Adrenal gland (tissue), 5 donors: ENCODE results near the gene EPHA4.

Source experiments
- CTCF ChIP-seq, 6 experiments: fragments of 450-650 bp in 4 of 6; fragments of 200-600 bp in 2 of 6; sonication (generic) in 1 of 6; IDR thresholded peaks; 1 replicate in 5 of 6; 2 replicates in 1 of 6; pipeline versions ENCODE4 v1.5.1 to v1.8.0; 2016 to 2021; ENCODE audit warnings: antibody characterized with exemption in 6 of 6, mild to moderate bottlenecking in 2 of 6, moderate library complexity in 1 of 6
- POLR2A ChIP-seq, 2 donors: fragments of 450-650 bp; IDR thresholded peaks; one replicate each; pipeline ENCODE4 v1.6.1; 2017; ENCODE audit warnings: antibody characterized with exemption in 2 of 2, mild to moderate bottlenecking in 2 of 2, moderate library complexity in 1 of 2
- donor health status: DM: no; HTN: no; CAD: no.

DNA sequence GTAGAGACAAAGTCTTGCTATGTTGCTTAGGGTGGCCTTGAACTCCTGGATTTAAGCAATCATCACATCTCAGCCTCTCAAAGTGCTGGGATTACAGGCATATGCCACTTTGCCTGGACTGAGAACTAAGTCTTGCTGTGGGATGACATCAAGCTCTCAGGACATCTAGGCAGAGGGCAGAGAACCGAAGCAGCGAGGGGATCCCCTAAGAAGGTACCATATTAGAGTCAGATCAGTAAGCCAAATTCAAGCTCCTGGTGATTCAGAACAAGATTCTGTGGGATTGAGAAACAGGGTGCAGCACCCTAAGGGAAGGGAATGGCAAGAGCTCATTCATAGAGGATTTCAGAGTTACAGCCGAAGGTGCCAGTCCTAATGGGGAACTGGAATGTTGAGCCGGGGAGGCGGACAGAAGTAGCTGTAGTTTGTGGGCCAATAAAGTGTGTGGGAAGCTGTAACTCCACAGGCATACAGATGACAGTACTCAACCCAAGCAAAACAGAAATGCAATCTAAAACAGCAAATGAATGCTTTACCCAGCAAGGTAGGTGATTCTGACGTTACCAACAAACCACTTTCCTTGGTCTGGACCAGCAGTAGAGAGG, 30.9 kb downstream of the EPHA4 start:
- no peak for TF ChIP-seq CTCF (IDR thresholded peaks at IDR 0.05)
- no peak for TF ChIP-seq POLR2A (IDR thresholded peaks at IDR 0.05)
